ENCODE data around the gene MYCT1.
A peak's percentile ranks its signal among the peaks of the same experiment; 100 is the strongest.
"Not testable (repeated sequence)": the region's sequence is repeated elsewhere in the genome, so short reads cannot be mapped to it uniquely, and the experiment has no call there.

Gene MYCT1

GRCh38 chr6:152697634-152698033 is at the start of gene MYCT1:
TSS of gene MYCT1 (plus strand) at chr6:152697897. CDS start at chr6:152697903, 6 bp downstream.
- no peak for DNase-seq (ENCODE audit: low spot score)

GRCh38 chr6:152648105-152648504 is 49.6 kb upstream of the MYCT1 start:
- DNase-seq (ENCODE audit: low spot score) = no peak

GRCh38 chr6:152651986-152652385 is 45.7 kb upstream of the MYCT1 start:
- DNase-seq (ENCODE audit: low spot score) = no peak

- DNase-seq (ENCODE audit: low spot score) = no peak
These were observed 35.9 kb upstream of the MYCT1 start for GRCh38 chr6:152661776-152662175.

GRCh38 chr6:152669895-152670294 is 27.8 kb upstream of the MYCT1 start:
- DNase-seq (ENCODE audit: low spot score) = peak; percentile 58

- DNase-seq (ENCODE audit: low spot score) = no peak
These were observed 26.5 kb upstream of the MYCT1 start for GRCh38 chr6:152671171-152671570.

- DNase-seq (ENCODE audit: low spot score) = no peak
These were observed 24.5 kb upstream of the MYCT1 start for GRCh38 chr6:152673236-152673635.

- no peak for DNase-seq (ENCODE audit: low spot score)
These were observed 17.5 kb upstream of the MYCT1 start for GRCh38 chr6:152680151-152680550.

- no peak for DNase-seq (ENCODE audit: low spot score)
These were observed 16.7 kb upstream of the MYCT1 start for GRCh38 chr6:152680879-152681517.

- DNase-seq (ENCODE audit: low spot score) = no peak
These were observed 15.6 kb upstream of the MYCT1 start for GRCh38 chr6:152682141-152682540.

- DNase-seq (ENCODE audit: low spot score) = not testable (repeated sequence)
These were observed 14.8 kb upstream of the MYCT1 start for GRCh38 chr6:152682935-152683334.

GRCh38 chr6:152685819-152686218 is 11.9 kb upstream of the MYCT1 start:
- no peak for DNase-seq (ENCODE audit: low spot score)

GRCh38 chr6:152695372-152696045 is 2.2 kb upstream of the MYCT1 start:
- no peak for DNase-seq (ENCODE audit: low spot score)

GRCh38 chr6:152696522-152696921 is 1.2 kb upstream of the MYCT1 start:
- DNase-seq (ENCODE audit: low spot score) = peak; percentile 74

GRCh38 chr6:152698692-152699091 is 995 bp downstream of the MYCT1 start:
- DNase-seq (ENCODE audit: low spot score) = no peak

GRCh38 chr6:152700427-152700826 is 2.7 kb downstream of the MYCT1 start:
- DNase-seq (ENCODE audit: low spot score) = no peak

GRCh38 chr6:152701081-152701862 is 3.6 kb downstream of the MYCT1 start:
- DNase-seq (ENCODE audit: low spot score) = no peak

GRCh38 chr6:152701863-152702401 is 4.2 kb downstream of the MYCT1 start:
- no peak for DNase-seq (ENCODE audit: low spot score)

- not testable (repeated sequence) for DNase-seq (ENCODE audit: low spot score)
These were observed 6.1 kb downstream of the MYCT1 start for GRCh38 chr6:152703750-152704149.

GRCh38 chr6:152705327-152705726 is 7.6 kb downstream of the MYCT1 start:
- DNase-seq (ENCODE audit: low spot score) = no peak

- DNase-seq (ENCODE audit: low spot score) = no peak
These were observed 18.6 kb downstream of the MYCT1 start for GRCh38 chr6:152716322-152716721.

GRCh38 chr6:152720974-152721373 is 23.3 kb downstream of the MYCT1 start:
- DNase-seq (ENCODE audit: low spot score) = peak; percentile 61

GRCh38 chr6:152721956-152722355 is 24.3 kb downstream of the MYCT1 start:
- no peak for DNase-seq (ENCODE audit: low spot score)

All from RKO (cell line).